ENCODE measurements around the gene NECAB3.

Gene NECAB3

GRCh38 chr20:33663161-33664084 is 10.8 kb downstream of the NECAB3 start:
- DNase-seq (ENCODE audit: low read depth): peak; percentile 61

GRCh38 chr20:33662172-33662571 is 12.1 kb downstream of the NECAB3 start, which contains the start of gene C20orf144:
C20orf144 (plus strand) TSS chr20:33662327; CDS start chr20:33662346, 19 bp downstream.
- no peak for DNase-seq (ENCODE audit: low read depth)

DNA sequence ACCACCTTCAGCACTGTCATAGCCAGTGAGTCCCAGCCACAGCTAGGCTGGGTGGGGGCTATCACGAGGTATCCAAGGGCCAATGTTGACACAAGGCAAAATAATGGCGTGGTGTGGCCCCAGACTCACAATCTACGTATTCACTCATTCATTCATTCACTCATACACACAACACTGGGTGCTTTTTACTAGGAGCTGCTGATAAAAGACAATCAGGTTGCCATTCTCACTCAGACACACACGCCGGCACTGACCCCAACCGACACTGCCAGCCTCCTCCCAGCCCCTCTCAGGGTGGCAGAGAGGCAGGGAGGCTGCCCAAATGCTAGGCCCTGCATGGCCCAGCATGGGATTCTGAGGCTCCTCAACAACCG is 13.6 kb downstream of the NECAB3 start:
- no peak for DNase-seq (ENCODE audit: low read depth)

GRCh38 chr20:33660035-33660684 is 14.1 kb downstream of the NECAB3 start:
- DNase-seq (ENCODE audit: low read depth): no peak

GRCh38 chr20:33659341-33660034 is 14.7 kb downstream of the NECAB3 start:
- no peak for DNase-seq (ENCODE audit: low read depth)

GRCh38 chr20:33658929-33659328 is 15.3 kb downstream of the NECAB3 start:
- no peak for DNase-seq (ENCODE audit: low read depth)

DNA sequence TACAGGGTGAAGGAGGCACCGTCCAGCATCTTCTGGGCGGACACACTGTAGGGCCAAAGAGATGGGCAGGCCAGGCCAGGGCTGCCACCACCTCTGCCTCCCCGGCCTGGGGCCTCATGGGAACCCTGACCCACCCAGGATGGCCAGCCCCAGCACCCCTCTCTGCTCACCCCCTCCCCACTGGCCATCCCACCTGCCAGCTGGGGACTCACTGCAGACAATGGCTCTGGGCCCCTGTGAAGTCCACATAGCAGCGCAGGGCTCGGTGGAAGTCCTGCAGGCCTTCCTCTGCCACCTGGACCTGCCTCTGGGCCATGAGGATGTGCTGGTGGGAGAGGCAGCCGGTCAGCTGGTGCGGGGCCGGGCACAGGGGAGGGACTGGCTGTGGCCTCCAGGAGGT is 15.7 kb downstream of the NECAB3 start:
- DNase-seq (ENCODE audit: low read depth): no peak

DNA sequence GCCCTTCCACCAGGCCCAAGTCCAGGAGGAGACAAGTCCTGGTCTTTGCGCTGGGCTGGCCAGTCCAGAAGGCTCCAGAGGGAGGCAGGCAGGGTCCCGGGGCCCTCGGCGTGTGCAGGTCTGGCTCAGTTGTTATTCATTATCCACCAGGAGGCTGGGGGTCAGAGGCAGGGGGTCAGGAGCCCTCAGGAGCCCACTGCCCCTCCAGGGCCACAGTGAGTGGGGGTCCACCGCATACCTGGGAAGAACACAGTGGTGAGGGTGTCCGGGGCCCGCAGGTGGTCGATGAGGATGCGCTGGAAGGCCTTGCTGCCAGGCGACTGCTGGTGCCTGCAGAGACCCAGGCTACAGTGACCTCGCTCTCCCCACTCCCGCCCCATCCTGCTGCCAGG is 16.5 kb downstream of the NECAB3 start:
- DNase-seq (ENCODE audit: low read depth): no peak

DNA sequence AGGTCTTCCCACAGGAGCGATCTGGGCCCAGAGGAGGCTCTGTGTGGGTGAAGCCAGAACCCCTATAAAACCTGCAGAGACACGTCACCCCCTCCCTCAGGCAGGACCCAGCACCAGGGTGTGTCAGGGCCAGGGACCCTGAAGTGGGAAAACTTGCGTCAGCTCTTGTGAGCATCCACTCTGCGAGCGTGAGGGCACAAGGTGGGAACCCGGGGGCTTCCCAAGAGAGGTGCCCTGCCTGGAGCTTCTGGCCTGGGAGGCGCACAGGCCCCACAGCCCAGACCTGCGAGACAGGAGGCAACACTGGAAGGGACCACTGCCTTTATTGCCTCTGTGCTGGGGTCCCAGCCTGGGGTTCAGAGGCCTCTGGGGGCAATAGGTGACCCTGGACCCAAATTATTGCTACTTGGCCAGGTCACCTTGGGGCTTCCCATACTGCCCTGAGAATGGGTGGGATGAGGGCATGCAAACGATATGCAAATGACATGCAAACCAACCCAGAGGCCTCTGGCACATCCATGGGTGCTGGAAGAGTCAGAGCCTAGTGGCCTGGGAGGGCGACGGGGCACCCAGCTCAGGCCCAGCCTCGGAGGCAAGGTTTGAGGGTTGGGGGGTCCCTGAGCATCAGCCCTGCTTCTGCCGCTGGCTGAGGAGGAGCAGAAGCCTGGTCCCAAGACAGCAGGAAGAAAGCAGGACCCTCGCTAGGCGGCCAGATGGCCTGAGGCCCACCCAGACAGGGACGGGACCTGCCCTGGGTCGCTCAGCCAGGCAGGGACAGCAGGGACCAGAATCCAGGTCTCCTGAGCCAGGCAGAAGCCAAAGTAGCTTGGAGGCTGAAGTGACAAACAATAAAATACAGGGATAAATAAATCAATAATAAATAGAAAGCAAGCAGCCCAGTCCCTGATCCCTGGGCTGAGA is 17.2 kb downstream of the NECAB3 start:
- no peak for DNase-seq (ENCODE audit: low read depth)

- DNase-seq (ENCODE audit: low read depth): no peak
Observed at GRCh38 chr20:33656010-33656782, 18.0 kb downstream of the NECAB3 start.

DNA sequence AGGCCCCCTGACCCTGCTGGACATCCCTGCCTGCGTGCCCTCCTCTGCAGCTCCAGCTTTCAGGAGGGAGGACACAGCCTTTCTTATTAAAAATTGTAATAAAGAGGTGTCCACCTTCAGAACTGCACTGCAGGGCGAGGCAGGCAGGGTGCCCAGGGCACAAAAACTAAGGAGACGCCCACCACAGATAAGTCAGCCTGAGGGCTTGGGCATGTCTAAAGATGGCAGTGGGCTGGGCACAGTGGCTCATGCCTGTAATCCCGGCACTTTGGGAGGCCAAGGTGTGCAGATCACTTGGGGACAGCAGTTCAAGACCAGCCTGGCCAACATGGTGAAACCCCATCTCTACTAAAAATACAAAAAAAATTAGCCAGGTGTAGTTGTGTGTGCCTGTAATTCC is 19.1 kb downstream of the NECAB3 start:
- no peak for DNase-seq (ENCODE audit: low read depth)

- no peak for DNase-seq (ENCODE audit: low read depth)
Observed at GRCh38 chr20:33654680-33655161, 19.5 kb downstream of the NECAB3 start.

GRCh38 chr20:33653900-33654596 is 20.2 kb downstream of the NECAB3 start:
- no peak for DNase-seq (ENCODE audit: low read depth)

- DNase-seq (ENCODE audit: low read depth): no peak
Observed at GRCh38 chr20:33653218-33653899, 20.9 kb downstream of the NECAB3 start.

GRCh38 chr20:33651562-33652048 is 22.6 kb downstream of the NECAB3 start:
- DNase-seq (ENCODE audit: low read depth): no peak

- DNase-seq (ENCODE audit: low read depth): no peak
Observed at GRCh38 chr20:33650753-33651561, 23.3 kb downstream of the NECAB3 start.

DNA sequence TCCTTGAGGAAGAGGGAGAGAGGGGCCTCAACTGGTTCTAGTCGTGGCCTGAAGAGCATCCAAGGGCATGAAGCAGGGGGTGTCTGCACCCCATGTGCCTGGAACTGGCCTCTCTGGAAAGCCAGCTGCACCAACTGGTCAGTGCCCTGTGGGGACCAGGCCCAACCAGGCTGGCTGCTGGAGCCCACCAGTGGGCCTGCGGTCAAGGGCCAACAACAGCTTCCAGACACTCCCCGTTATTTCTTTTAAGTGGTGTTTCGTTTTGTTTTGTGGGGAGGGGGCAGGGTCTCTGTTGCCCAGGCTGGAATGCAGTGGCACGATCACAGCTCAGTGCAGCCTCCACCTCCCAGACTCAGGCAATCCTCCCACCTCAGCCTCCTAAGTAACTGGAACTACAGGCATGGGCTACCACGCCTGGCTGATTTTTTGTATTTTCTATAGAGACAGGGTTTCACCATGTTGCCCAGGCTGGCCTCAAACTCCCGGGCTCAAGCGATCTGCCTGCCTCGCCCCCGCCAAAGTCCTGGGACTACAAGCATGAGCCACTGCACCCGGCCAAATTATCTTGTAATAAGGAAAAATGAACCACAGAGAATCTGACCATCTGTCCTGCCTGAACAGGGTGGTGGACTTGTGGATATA is 24.0 kb downstream of the NECAB3 start:
- no peak for DNase-seq (ENCODE audit: low read depth)

DNA sequence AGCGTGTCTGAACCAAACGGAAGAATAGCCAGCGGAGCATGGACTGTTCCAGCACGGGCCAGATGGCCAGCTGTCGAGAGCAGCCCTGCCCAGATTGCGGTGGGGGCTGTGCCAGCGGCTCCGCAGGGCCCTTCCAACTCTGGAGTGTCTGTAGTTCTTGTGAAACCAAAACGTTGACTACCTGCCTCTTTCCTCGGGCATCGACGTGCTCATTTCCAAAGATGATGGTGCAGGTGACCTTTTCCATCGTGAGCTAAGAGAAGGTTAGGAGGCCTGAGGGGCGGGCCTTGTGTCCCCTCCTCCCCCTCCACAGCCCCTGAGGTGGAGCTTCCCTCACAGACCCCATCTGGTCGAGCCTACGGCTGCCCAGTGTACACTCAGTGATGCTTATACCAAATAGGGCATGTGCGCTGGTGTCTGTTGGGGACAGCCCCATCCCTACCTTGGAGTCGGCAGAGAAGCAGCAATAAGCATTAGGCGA is 25.0 kb downstream of the NECAB3 start:
- no peak for DNase-seq (ENCODE audit: low read depth)
